ENCODE results near the gene SCML2. TPM values are rescaled to one million over a fixed set of nuclear protein-coding genes. Genes with fewer than 3 reads are reported as not detected.

Gene SCML2
- total and polyA plus RNA-seq, 2 of the 8 experiments (the other 6 are each of a cell fraction or from before 2014, with no cell fraction given), result 14.6 to 18.9 TPM

DNA sequence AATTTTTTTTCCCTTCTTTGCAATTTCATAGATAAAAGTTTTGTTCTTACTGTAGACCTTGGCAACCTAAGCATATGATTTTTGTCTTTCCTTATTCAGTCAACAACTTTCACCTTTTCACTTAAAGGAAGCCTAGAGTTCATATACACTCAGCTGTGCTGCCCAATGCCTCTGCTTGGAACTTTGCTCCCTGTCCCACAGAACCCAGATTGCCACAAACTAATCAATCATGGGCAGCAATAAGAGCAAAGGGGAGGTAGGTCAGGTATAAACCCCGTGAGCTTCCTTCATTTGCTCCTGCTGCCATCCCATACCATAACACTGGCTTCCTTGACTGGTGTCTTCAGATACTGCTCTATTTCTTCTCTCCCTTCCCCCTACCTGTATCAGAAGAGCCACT lies 82.8 kb downstream of the SCML2 start:
- H3K36me3 ChIP-seq (ENCODE audit: control insufficient read depth in 2 of 4, insufficient read depth in 4 of 4, low read length in 3 of 4), result no peaks in the 10 kb centered on the region
- no peaks in the 10 kb centered on the region for H3K23me2 ChIP-seq (ENCODE audit: low read depth, low read length)
- H3K14ac ChIP-seq (ENCODE audit: insufficient read length), result no peak overlapping the region
- peaks cover 0 to 1% of the 10 kb centered on the region in 2 experiments for H4K20me1 ChIP-seq (replicated peaks in 1 of 2; ENCODE audit: control insufficient read depth in 1 of 2, insufficient read depth in 2 of 2, low read length in 2 of 2)
- no peak overlapping the region for H2BK20ac ChIP-seq (ENCODE audit: low read length)
- ChIA-PET CTCF (ENCODE audit: partially characterized antibody) (no interaction called here), POLR2A (ENCODE audit: partially characterized antibody) (no interaction called here)
- H2BK12ac ChIP-seq (ENCODE audit: low read depth, low read length), result no peak overlapping the region
- no peaks in the 10 kb centered on the region for H3K27me3 ChIP-seq (replicated peaks in 1 of 4; ENCODE audit: control insufficient read depth in 3 of 4, extremely low read depth in 1 of 4, insufficient read depth in 3 of 4, low read length in 3 of 4)
- FAIRE-seq (peak; percentile 65), DNase-seq (ENCODE audit: low read depth in 1 of 2, low spot score in 2 of 2) (no peak)
- H4K8ac ChIP-seq (ENCODE audit: extremely low read depth, insufficient read depth, low read length), result no peak overlapping the region
- no peak overlapping the region for H2BK5ac ChIP-seq (ENCODE audit: low read depth, low read length)
- no peaks in the 10 kb centered on the region for H3K4me1 ChIP-seq (replicated peaks in 1 of 4; ENCODE audit: control insufficient read depth in 3 of 4, insufficient read depth in 4 of 4, low read length in 3 of 4)
- no peak for TF ChIP-seq PHF8 (conservative IDR thresholded peaks at IDR 0.05; ENCODE audit: low read depth, low read length)
- TF ChIP-seq SP1 (IDR thresholded peaks at IDR 0.05; ENCODE audit: low read depth, low read length), result no peak
- no peak for TF ChIP-seq SIRT6 (IDR thresholded peaks at IDR 0.05; ENCODE audit: low read length)
- no peak for TF ChIP-seq GABPA (IDR thresholded peaks at IDR 0.05; ENCODE audit: borderline replicate concordance, insufficient read depth, low read length)
- no peak for TF ChIP-seq POLR2A (IDR thresholded peaks at IDR 0.05; ENCODE audit: control extremely low read depth in 1 of 2, low read depth in 2 of 2, low read length in 2 of 2)
- no peak for TF ChIP-seq E2F6 (IDR thresholded peaks at IDR 0.05)
- TF ChIP-seq SAP30 (IDR thresholded peaks at IDR 0.05; ENCODE audit: insufficient read depth, insufficient replicate concordance, low read length), result no peak
- TF ChIP-seq KDM5A (IDR thresholded peaks at IDR 0.05; ENCODE audit: low read length), result no peak
- no peak for TF ChIP-seq BACH1 (IDR thresholded peaks at IDR 0.05; ENCODE audit: low read length)
- TF ChIP-seq CTCF (IDR thresholded peaks at IDR 0.05; ENCODE audit: control extremely low read depth in 1 of 3, insufficient read depth in 1 of 3, low read depth in 1 of 3, low read length in 3 of 3), result no peak
- H3K4ac ChIP-seq (replicated peaks; ENCODE audit: insufficient read length, low read depth, low read length), result no peak overlapping the region
- no CpG with 5 or more reads among the region's 1 CpG for WGBS, 2 experiments (ENCODE audit: extremely low coverage in 1 of 2, insufficient coverage in 1 of 2, insufficient read length in 1 of 2, insufficient replicate concordance in 2 of 2, low coverage in 1 of 2, low lambda C conversion rate in 2 of 2, missing lambda C conversion rate in 1 of 2)
- no peak overlapping the region for H3K27ac ChIP-seq (ENCODE audit: low read depth, low read length)
- no peak overlapping the region for H2BK120ac ChIP-seq (replicated peaks; ENCODE audit: low read depth, low read length)
- H3K9me3 ChIP-seq (ENCODE audit: insufficient read depth in 2 of 2, low read depth in 1 of 2, low read length in 1 of 2), result no peaks in the 10 kb centered on the region
- H2BK15ac ChIP-seq (ENCODE audit: low read length), result no peak overlapping the region
- no peak overlapping the region for H3K4me2 ChIP-seq (ENCODE audit: insufficient read depth in 1 of 2, low read depth in 2 of 2, low read length in 2 of 2)
- H3K56ac ChIP-seq (replicated peaks; ENCODE audit: insufficient read length, low read depth, low read length), result no peak overlapping the region
- H3K4me3 ChIP-seq (ENCODE audit: extremely low read depth in 1 of 4, insufficient read depth in 2 of 4, low read depth in 3 of 4, low read length in 4 of 4), result no peak overlapping the region
- H4K5ac ChIP-seq (ENCODE audit: insufficient read length, low read depth, low read length), result no peak overlapping the region
- no peak overlapping the region for H3K23ac ChIP-seq (ENCODE audit: insufficient read length)
- H4K91ac ChIP-seq (replicated peaks; ENCODE audit: insufficient read length, low read length), result no peak overlapping the region
- no peak overlapping the region for H2AK5ac ChIP-seq (ENCODE audit: low read depth, low read length)
- no peaks in the 10 kb centered on the region for H3K79me1 ChIP-seq (ENCODE audit: low read depth, low read length)
- H3K79me2 ChIP-seq (ENCODE audit: control insufficient read depth in 1 of 2, insufficient read depth in 2 of 2, low read length in 2 of 2), result no peaks in the 10 kb centered on the region; a peak in 1 of 4 replicates
- H2AFZ ChIP-seq (ENCODE audit: low read length), result no peak overlapping the region
- H3K18ac ChIP-seq (ENCODE audit: extremely low read depth, low read length), result no peak overlapping the region
- no peak overlapping the region for H3K9ac ChIP-seq (replicated peaks in 1 of 4; ENCODE audit: extremely low read depth in 1 of 4, low read depth in 3 of 4, low read length in 3 of 4)
